ENCODE data around the gene C17orf75.

C17orf75 gene

GRCh38 chr17:32288615-32289014 lies 53.4 kb downstream of the C17orf75 start:
- no peaks in the 10 kb centered on the region for H3K36me3 Mint-ChIP-seq (ENCODE audit: insufficient read depth)
- H3K9me3 Mint-ChIP-seq = no peaks in the 10 kb centered on the region
- H3K27me3 Mint-ChIP-seq = peaks cover 8 to 23% of the 10 kb centered on the region in 2 donors
- H3K27ac Mint-ChIP-seq = no peak overlapping the region
- H3K4me3 Mint-ChIP-seq = no peak overlapping the region
- ATAC-seq (replicated peaks) (no peak), DNase-seq (no peak)
- H3K4me1 Mint-ChIP-seq (ENCODE audit: low read depth in 2 of 2) = peaks cover 0 to 2% of the 10 kb centered on the region in 2 donors

DNA sequence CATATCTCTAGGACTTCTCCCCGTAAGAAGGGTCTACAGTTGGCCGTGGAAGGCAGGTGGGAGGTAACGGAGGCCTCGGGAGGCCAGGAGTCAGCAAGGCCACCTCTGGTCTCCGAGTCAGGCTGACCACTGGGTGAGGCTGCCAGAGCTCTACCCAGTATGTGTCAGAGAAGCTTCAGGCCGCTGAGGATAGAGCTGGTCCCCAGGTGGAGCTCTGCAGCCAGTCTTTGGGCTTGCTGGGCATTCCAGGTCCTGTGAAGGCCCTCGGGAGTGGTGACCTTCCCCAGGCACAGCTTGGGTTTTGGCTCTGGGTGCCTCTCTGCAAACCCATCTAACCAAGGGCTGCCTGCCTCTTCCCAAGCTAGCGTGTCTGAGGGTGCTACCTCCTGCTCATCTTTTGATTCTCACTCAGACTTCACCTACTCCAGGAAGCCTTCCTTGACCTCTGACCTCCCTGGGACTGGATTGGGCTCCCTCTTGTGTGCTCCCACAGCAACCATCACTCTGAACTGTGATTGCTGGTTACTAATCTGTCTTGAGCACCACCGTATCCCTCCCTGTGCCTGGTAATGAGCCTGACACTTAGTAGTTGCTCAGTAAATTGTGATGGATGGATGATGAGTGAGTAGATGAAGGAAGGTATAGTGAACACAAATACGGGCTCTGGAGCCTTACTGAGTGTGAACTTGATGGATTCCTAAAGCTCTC lies 54.0 kb downstream of the C17orf75 start:
- H3K36me3 Mint-ChIP-seq (ENCODE audit: insufficient read depth) = no peaks in the 10 kb centered on the region
- no peak for DNase-seq
- H3K4me1 Mint-ChIP-seq (ENCODE audit: low read depth in 2 of 2) = peaks cover 0 to 2% of the 10 kb centered on the region in 2 donors
- H3K27ac Mint-ChIP-seq = no peak overlapping the region
- no peak for ATAC-seq (replicated peaks)
- H3K27me3 Mint-ChIP-seq = peaks cover 10 to 27% of the 10 kb centered on the region in 2 donors
- H3K9me3 Mint-ChIP-seq = no peaks in the 10 kb centered on the region
- H3K4me3 Mint-ChIP-seq = no peak overlapping the region

DNA sequence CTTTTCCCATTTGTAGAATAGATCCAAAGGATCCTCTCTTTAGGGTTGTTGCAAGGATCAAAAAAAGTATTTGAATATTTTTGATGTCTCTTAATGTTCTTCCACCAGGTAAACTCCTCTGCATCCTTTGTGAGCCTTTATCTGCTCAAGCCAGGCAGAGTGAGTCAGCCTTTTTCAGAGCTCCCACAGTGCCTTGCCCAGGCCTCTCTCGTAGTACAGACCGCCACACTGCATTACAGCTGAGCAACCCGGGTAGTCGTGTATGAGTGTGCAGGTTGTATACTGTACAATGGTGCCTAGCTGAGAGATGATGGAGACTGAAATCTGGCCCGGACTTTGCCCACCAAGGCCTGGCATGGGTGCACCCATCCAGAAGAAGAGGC lies 55.5 kb downstream of the C17orf75 start:
- H3K4me3 Mint-ChIP-seq = no peak overlapping the region
- no peaks in the 10 kb centered on the region for H3K9me3 Mint-ChIP-seq
- ATAC-seq (replicated peaks) = no peak
- H3K27me3 Mint-ChIP-seq = peaks cover 10 to 27% of the 10 kb centered on the region in 2 donors
- no peaks in the 10 kb centered on the region for H3K36me3 Mint-ChIP-seq (ENCODE audit: insufficient read depth)
- no peak for DNase-seq
- H3K4me1 Mint-ChIP-seq (ENCODE audit: low read depth in 2 of 2) = peaks cover 0 to 2% of the 10 kb centered on the region in 2 donors
- no peak overlapping the region for H3K27ac Mint-ChIP-seq

DNA sequence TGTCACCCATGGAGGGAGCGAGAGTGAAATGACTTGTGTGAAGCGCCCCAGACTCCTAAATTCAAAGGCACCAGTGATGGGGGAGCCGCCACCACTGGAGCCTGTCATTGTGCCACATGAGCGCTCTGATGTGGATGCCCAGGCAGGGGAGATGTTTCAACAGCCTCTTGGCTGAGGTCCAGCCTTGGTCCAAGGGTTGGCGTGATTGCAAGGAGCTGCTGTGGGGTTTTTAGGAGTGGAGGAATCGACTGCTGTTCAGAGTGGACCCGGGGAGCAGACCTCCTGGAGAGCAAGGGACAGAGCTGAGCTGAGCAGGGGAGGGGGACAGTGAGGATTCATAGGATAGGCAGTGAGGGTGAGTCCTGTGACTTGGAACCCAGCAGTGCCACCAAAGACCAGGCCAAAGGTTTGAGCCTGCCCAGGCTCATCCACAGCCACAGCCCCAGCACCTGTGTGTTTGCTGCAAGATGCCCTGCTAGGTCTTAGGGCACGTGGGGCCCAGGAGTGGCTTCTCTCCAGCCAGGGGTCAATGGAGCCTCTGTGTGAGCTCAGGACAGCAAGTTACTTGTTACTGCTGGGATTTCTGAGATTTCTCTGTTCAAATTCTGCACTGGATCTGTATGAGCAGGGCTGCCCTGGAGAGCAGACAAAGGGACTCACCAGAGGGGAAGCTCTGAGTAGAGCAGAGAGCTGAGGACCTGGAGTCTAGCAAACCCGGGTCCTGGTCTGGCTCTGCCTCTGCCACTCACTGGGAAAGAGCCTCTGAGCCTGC lies 56.0 kb downstream of the C17orf75 start:
- Mint-ChIP-seq H3K36me3 (ENCODE audit: insufficient read depth) (no peaks in the 10 kb centered on the region), H3K27me3 (peaks cover 10 to 27% of the 10 kb centered on the region in 2 donors), H3K9me3 (no peaks in the 10 kb centered on the region), H3K4me3 (no peak overlapping the region), H3K27ac (no peak overlapping the region), H3K4me1 (ENCODE audit: low read depth in 2 of 2) (peaks cover 0 to 2% of the 10 kb centered on the region in 2 donors)
- DNase-seq = no peak
- ATAC-seq (replicated peaks) = no peak

- H3K27me3 Mint-ChIP-seq = peaks cover 10 to 27% of the 10 kb centered on the region in 2 donors
- H3K4me3 Mint-ChIP-seq = no peak overlapping the region
- H3K36me3 Mint-ChIP-seq (ENCODE audit: insufficient read depth) = no peaks in the 10 kb centered on the region
- no peak for DNase-seq
- H3K27ac Mint-ChIP-seq = no peak overlapping the region
- peaks cover 0 to 2% of the 10 kb centered on the region in 2 donors for H3K4me1 Mint-ChIP-seq (ENCODE audit: low read depth in 2 of 2)
- no peak for ATAC-seq (replicated peaks)
- no peaks in the 10 kb centered on the region for H3K9me3 Mint-ChIP-seq
Observed at GRCh38 chr17:32285306-32285705, 56.7 kb downstream of the C17orf75 start.

GRCh38 chr17:32283745-32284201 lies 58.2 kb downstream of the C17orf75 start:
- Mint-ChIP-seq H3K27me3 (peaks cover 10 to 32% of the 10 kb centered on the region in 2 donors), H3K36me3 (ENCODE audit: insufficient read depth) (no peaks in the 10 kb centered on the region), H3K4me1 (ENCODE audit: low read depth in 2 of 2) (peaks cover 0 to 2% of the 10 kb centered on the region in 2 donors), H3K9me3 (no peaks in the 10 kb centered on the region), H3K27ac (no peak overlapping the region), H3K4me3 (no peak overlapping the region)
- ATAC-seq (replicated peaks) (no peak), DNase-seq (no peak)

DNA sequence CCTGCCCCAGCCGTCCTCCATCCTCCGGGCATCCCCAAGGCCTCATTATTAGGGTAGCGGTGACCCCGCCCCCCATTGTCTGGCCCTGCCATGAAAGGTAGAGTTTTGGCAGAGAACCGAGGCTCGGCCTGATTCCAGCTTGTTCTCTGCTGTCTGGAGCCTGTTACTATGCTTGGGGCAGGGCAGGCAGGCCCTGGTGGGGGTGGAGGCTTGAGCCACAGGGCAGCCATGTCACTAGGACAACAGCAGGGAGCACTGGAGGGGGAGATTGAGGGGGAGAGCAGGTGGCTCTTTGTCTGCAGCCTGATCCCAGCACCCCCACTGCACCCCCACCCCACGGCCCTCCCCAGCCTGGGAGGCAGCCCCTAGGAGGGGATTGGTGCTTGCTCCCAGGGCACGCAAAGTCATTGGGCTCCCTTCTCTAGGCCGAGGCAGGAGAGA lies 60.9 kb downstream of the C17orf75 start:
- no peak for DNase-seq
- Mint-ChIP-seq H3K27ac (no peak overlapping the region), H3K9me3 (no peaks in the 10 kb centered on the region), H3K4me1 (ENCODE audit: low read depth in 2 of 2) (peaks cover 0 to 2% of the 10 kb centered on the region in 2 donors), H3K27me3 (peaks cover 11 to 30% of the 10 kb centered on the region in 2 donors), H3K4me3 (no peak overlapping the region), H3K36me3 (ENCODE audit: insufficient read depth) (no peaks in the 10 kb centered on the region)
- no peak for ATAC-seq (replicated peaks)

GRCh38 chr17:32279891-32280716 lies 61.9 kb downstream of the C17orf75 start:
- no peak for DNase-seq
- peaks cover 0 to 2% of the 10 kb centered on the region in 2 donors for H3K4me1 Mint-ChIP-seq (ENCODE audit: low read depth in 2 of 2)
- H3K36me3 Mint-ChIP-seq (ENCODE audit: insufficient read depth) = no peaks in the 10 kb centered on the region
- H3K27me3 Mint-ChIP-seq = peaks cover 14 to 30% of the 10 kb centered on the region in 2 donors
- no peaks in the 10 kb centered on the region for H3K9me3 Mint-ChIP-seq
- H3K4me3 Mint-ChIP-seq = no peak overlapping the region
- ATAC-seq (replicated peaks) = no peak
- H3K27ac Mint-ChIP-seq = no peak overlapping the region

DNA sequence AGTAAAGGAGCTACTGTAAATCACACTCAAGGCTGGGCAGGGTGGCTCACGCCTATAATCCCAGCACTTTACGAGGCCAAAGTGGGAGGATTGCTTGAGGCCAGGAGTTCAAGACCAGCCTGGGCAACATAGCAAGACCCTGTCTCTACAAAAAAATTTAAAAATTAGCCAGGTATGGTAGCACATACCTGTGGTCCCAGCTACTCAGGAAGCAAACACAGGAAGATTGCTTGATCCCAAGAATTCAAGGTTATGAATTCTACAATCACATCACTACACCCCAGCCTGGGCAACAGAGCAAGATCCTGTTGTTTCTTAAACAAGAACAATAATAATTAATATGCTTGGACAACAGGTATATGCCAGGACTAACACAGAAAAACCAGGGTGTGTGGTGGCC lies 63.2 kb downstream of the C17orf75 start:
- ATAC-seq (replicated peaks) = no peak
- DNase-seq = no peak
- H3K36me3 Mint-ChIP-seq (ENCODE audit: insufficient read depth) = no peaks in the 10 kb centered on the region
- H3K9me3 Mint-ChIP-seq = no peaks in the 10 kb centered on the region
- H3K27ac Mint-ChIP-seq = no peak overlapping the region
- peaks cover 8 to 26% of the 10 kb centered on the region in 2 donors for H3K27me3 Mint-ChIP-seq
- no peak overlapping the region for H3K4me3 Mint-ChIP-seq
- H3K4me1 Mint-ChIP-seq (ENCODE audit: low read depth in 2 of 2) = peaks cover 0 to 2% of the 10 kb centered on the region in 2 donors
